ENCODE data around the gene HOXD8.

GRCh38 chr2:176097820-176098365, 31.6 kb upstream of the HOXD8 start:
- TF ChIP-seq CTCF (tag by site-specific recombination; IDR thresholded peaks at IDR 0.05): no peak
- TF ChIP-seq ZSCAN23 (tag by site-specific recombination; IDR thresholded peaks at IDR 0.05): no peak
- no peak for TF ChIP-seq ZNF510 (tag by site-specific recombination; IDR thresholded peaks at IDR 0.05; ENCODE audit: insufficient replicate concordance)
- no peak for TF ChIP-seq ZNF324 (tag by site-specific recombination; IDR thresholded peaks at IDR 0.05)
- no peak for TF ChIP-seq ZNF488 (tag by site-specific recombination; IDR thresholded peaks at IDR 0.05)
- TF ChIP-seq HOXA7 (CRISPR knock-in tag; IDR thresholded peaks at IDR 0.05; ENCODE audit: borderline replicate concordance): no peak
- TF ChIP-seq ZNF133 (tag by site-specific recombination; IDR thresholded peaks at IDR 0.05): no peak
- no peak for TF ChIP-seq GFI1B (tag by site-specific recombination; IDR thresholded peaks at IDR 0.05)
- TF ChIP-seq SP2 (tag by site-specific recombination; IDR thresholded peaks at IDR 0.05): no peak
- no peak for TF ChIP-seq ZNF544 (tag by site-specific recombination; IDR thresholded peaks at IDR 0.05)
- TF ChIP-seq ZSCAN5A (tag by site-specific recombination; IDR thresholded peaks at IDR 0.05): no peak
- no peak for TF ChIP-seq GLI4 (tag by site-specific recombination; IDR thresholded peaks at IDR 0.05)
- no peak for TF ChIP-seq ZNF10 (tag by site-specific recombination; IDR thresholded peaks at IDR 0.05)
- TF ChIP-seq, protein P1, sequence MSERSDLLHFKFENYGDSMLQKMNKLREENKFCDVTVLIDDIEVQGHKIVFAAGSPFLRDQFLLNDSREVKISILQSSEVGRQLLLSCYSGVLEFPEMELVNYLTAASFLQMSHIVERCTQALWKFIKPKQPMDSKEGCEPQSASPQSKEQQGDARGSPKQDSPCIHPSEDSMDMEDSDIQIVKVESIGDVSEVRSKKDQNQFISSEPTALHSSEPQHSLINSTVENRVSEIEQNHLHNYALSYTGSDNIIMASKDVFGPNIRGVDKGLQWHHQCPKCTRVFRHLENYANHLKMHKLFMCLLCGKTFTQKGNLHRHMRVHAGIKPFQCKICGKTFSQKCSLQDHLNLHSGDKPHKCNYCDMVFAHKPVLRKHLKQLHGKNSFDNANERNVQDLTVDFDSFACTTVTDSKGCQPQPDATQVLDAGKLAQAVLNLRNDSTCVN (tag by site-specific recombination; optimal IDR thresholded peaks at IDR 0.05): no peak
